Omental fat pad (tissue), 4 donors: Measurements from ENCODE around the gene CCDC88A. TPM values are rescaled to one million over a fixed set of nuclear protein-coding genes. Genes with fewer than 3 reads are reported as not detected.
"Not testable (repeated sequence)": the region's sequence is repeated elsewhere in the genome, so short reads cannot be mapped to it uniquely, and the experiment has no call there.

Experiments
- ATAC-seq: fragments of 150-250 bp; one replicate; pipeline ENCODE4 v1.9.1; 2016; ENCODE audit warnings: mild to moderate bottlenecking, moderate library complexity; ENCODE audit not compliant: low FRiP score
- DNase-seq: peaks from one replicate; pipeline ENCODE4 v3.0.0-alpha.2; 2019; ENCODE audit warnings: low spot score
- CTCF ChIP-seq, 3 donors: fragments of 450-650 bp; IDR thresholded peaks; one replicate each; pipeline ENCODE4 v1.5.1; 2016 to 2017; ENCODE audit warnings: antibody characterized with exemption in 3 of 3, mild to moderate bottlenecking in 3 of 3, moderate library complexity in 2 of 3
- total RNA-seq, 4 donors: library from RNA; depleted of rRNA; stranded (reverse); fragments of >200 nt; gene quantifications; one replicate each; pipeline ENCODE4 v1.1.0, GENCODE V29; 2016

The CCDC88A gene
- total RNA-seq, 4 donors from 2014 or later: 38.0 to 141 (median 64.3) TPM

- DNase-seq (no peak), ATAC-seq (no peak)
- TF ChIP-seq CTCF (IDR thresholded peaks at IDR 0.05): no peak
Measured at GRCh38 chr2:55452879-55453278, 33.2 kb upstream of the CCDC88A start.

GRCh38 chr2:55451699-55452098 is 32.0 kb upstream of the CCDC88A start:
- ATAC-seq (no peak), DNase-seq (no peak)
- no peak for TF ChIP-seq CTCF (IDR thresholded peaks at IDR 0.05)

GRCh38 chr2:55450014-55450413 is 30.4 kb upstream of the CCDC88A start:
- ATAC-seq, DNase-seq: not testable (repeated sequence)

- not testable (repeated sequence) for DNase-seq, ATAC-seq
Measured at GRCh38 chr2:55442045-55442760, 22.5 kb upstream of the CCDC88A start.

- no peak for DNase-seq
- ATAC-seq: no peak
- no peak for TF ChIP-seq CTCF (IDR thresholded peaks at IDR 0.05)
Measured at GRCh38 chr2:55441280-55441892, 21.7 kb upstream of the CCDC88A start.

- ATAC-seq (no peak), DNase-seq (no peak)
- TF ChIP-seq CTCF (IDR thresholded peaks at IDR 0.05): no peak
Measured at GRCh38 chr2:55439101-55439397, 19.4 kb upstream of the CCDC88A start.

- DNase-seq (no peak), ATAC-seq (no peak)
- TF ChIP-seq CTCF (IDR thresholded peaks at IDR 0.05): no peak
Measured at GRCh38 chr2:55438391-55439100, 18.9 kb upstream of the CCDC88A start.
